Activated naive CD8-positive, alpha-beta T cell treated with anti-CD3 and anti-CD28 coated beads, Interleukin-2, amount 50 U/mL, for 24 hours (primary cell): ENCODE results near the gene ZBTB9.
A peak's percentile ranks its signal among the peaks of the same experiment; 100 is the strongest.

ENCODE experiments used
- ATAC-seq: fragments of 150-1000 bp; cut with Tn5 transposase; one replicate; pipeline ENCODE4 v1.10.0; 2021
- DNase-seq: peaks from one replicate; pipeline ENCODE4 v3.0.0; 2021
- H3K27ac Mint-ChIP-seq: one replicate; pipeline ENCODE4 v1.8.0; 2021; ENCODE audit warnings: mild to moderate bottlenecking, mixed read lengths
- H3K27me3 Mint-ChIP-seq: one replicate; pipeline ENCODE4 v1.8.0; 2021; ENCODE audit warnings: mixed read lengths
- H3K36me3 Mint-ChIP-seq: one replicate; pipeline ENCODE4 v1.8.0; 2021; ENCODE audit warnings: low read depth, mixed read lengths
- H3K4me1 Mint-ChIP-seq: one replicate; pipeline ENCODE4 v1.8.0; 2021; ENCODE audit warnings: mixed read lengths
- H3K4me3 Mint-ChIP-seq: one replicate; pipeline ENCODE4 v1.8.0; 2021; ENCODE audit warnings: mild to moderate bottlenecking, moderate library complexity, mixed read lengths
- H3K9me3 Mint-ChIP-seq: one replicate; pipeline ENCODE4 v1.8.0; 2021; ENCODE audit warnings: mixed read lengths

The ZBTB9 gene

GRCh38 chr6:33416386-33417127, 37.8 kb upstream of the ZBTB9 start:
- Mint-ChIP-seq H3K9me3 (no peaks in the 10 kb centered on the region), H3K27me3 (no peaks in the 10 kb centered on the region), H3K36me3 (peaks cover 10% of the 10 kb centered on the region), H3K27ac (peak overlapping the region; percentile 98), H3K4me3 (peak overlapping the region; percentile 91), H3K4me1 (peaks cover 77% of the 10 kb centered on the region)
- DNase-seq, result no peak
- ATAC-seq, result peak; percentile 2

GRCh38 chr6:33417128-33417902, 37.1 kb upstream of the ZBTB9 start:
- ATAC-seq (no peak), DNase-seq (no peak)
- Mint-ChIP-seq H3K4me3 (peak overlapping the region; percentile 91), H3K9me3 (no peaks in the 10 kb centered on the region), H3K27me3 (no peaks in the 10 kb centered on the region), H3K4me1 (peaks cover 74% of the 10 kb centered on the region), H3K36me3 (peaks cover 10% of the 10 kb centered on the region), H3K27ac (peak overlapping the region; percentile 98)

GRCh38 chr6:33417903-33418689, 36.3 kb upstream of the ZBTB9 start, which contains the start of gene CUTA:
Gene CUTA (minus strand): TSS chr6:33418107. CDS start chr6:33418000, 107 bp downstream.
- Mint-ChIP-seq H3K27me3 (no peaks in the 10 kb centered on the region), H3K9me3 (no peaks in the 10 kb centered on the region), H3K4me1 (peaks cover 68% of the 10 kb centered on the region), H3K4me3 (peak within 1 kb of the TSS; percentile 91), H3K36me3 (peaks cover 10% of the 10 kb centered on the region), H3K27ac (peak within 1 kb of the TSS; percentile 98)
- DNase-seq (peak; percentile 98), ATAC-seq (peak; percentile 86)

- peak overlapping the region; percentile 98 for H3K27ac Mint-ChIP-seq
- H3K4me3 Mint-ChIP-seq, result peak overlapping the region; percentile 91
- ATAC-seq, result peak; percentile 12
- H3K36me3 Mint-ChIP-seq, result peaks cover 6% of the 10 kb centered on the region
- no peaks in the 10 kb centered on the region for H3K9me3 Mint-ChIP-seq
- peaks cover 64% of the 10 kb centered on the region for H3K4me1 Mint-ChIP-seq
- H3K27me3 Mint-ChIP-seq, result no peaks in the 10 kb centered on the region
- DNase-seq, result peak; percentile 74
These were observed 35.6 kb upstream of the ZBTB9 start for GRCh38 chr6:33418690-33419291.

- Mint-ChIP-seq H3K27me3 (no peaks in the 10 kb centered on the region), H3K36me3 (peaks cover 14% of the 10 kb centered on the region), H3K9me3 (no peaks in the 10 kb centered on the region), H3K4me3 (peak within 1 kb of the TSS; percentile 91), H3K27ac (peak within 1 kb of the TSS; percentile 98), H3K4me1 (peaks cover 64% of the 10 kb centered on the region)
- ATAC-seq (no peak), DNase-seq (peak; percentile 65)
These were observed 34.5 kb upstream of the ZBTB9 start, which contains the start of gene SYNGAP1 for GRCh38 chr6:33419580-33420490. Gene SYNGAP1 (plus strand): TSS chr6:33420065. CDS start chr6:33420265, 200 bp downstream.

GRCh38 chr6:33420491-33421343, 33.7 kb upstream of the ZBTB9 start:
- Mint-ChIP-seq H3K4me3 (peak overlapping the region; percentile 44), H3K27ac (no peak overlapping the region), H3K4me1 (peaks cover 64% of the 10 kb centered on the region), H3K27me3 (no peaks in the 10 kb centered on the region), H3K9me3 (no peaks in the 10 kb centered on the region), H3K36me3 (peaks cover 11% of the 10 kb centered on the region)
- DNase-seq (no peak), ATAC-seq (no peak)

GRCh38 chr6:33421344-33421643, 33.1 kb upstream of the ZBTB9 start:
- ATAC-seq (no peak), DNase-seq (no peak)
- H3K4me3 Mint-ChIP-seq, result peak overlapping the region; percentile 34
- H3K9me3 Mint-ChIP-seq, result no peaks in the 10 kb centered on the region
- peaks cover 62% of the 10 kb centered on the region for H3K4me1 Mint-ChIP-seq
- H3K36me3 Mint-ChIP-seq, result peaks cover 10% of the 10 kb centered on the region
- no peaks in the 10 kb centered on the region for H3K27me3 Mint-ChIP-seq
- no peak overlapping the region for H3K27ac Mint-ChIP-seq

- peaks cover 12% of the 10 kb centered on the region for H3K36me3 Mint-ChIP-seq
- no peak overlapping the region for H3K27ac Mint-ChIP-seq
- H3K4me1 Mint-ChIP-seq, result peaks cover 56% of the 10 kb centered on the region
These were observed 30.6 kb upstream of the ZBTB9 start for GRCh38 chr6:33423777-33424176.

GRCh38 chr6:33424855-33425667, 29.3 kb upstream of the ZBTB9 start:
- ATAC-seq (no peak), DNase-seq (no peak)
- Mint-ChIP-seq H3K9me3 (no peaks in the 10 kb centered on the region), H3K36me3 (peaks cover 12% of the 10 kb centered on the region), H3K4me3 (peak overlapping the region; percentile 87), H3K4me1 (peaks cover 57% of the 10 kb centered on the region), H3K27me3 (no peaks in the 10 kb centered on the region), H3K27ac (peak overlapping the region; percentile 92)

More at GRCh38 chr6:33423777-33424176, 30.6 kb upstream of the ZBTB9 start:
- DNase-seq (no peak), ATAC-seq (no peak)
- peak overlapping the region; percentile 87 for H3K4me3 Mint-ChIP-seq
- no peaks in the 10 kb centered on the region for H3K27me3 Mint-ChIP-seq
- H3K9me3 Mint-ChIP-seq, result no peaks in the 10 kb centered on the region

GRCh38 chr6:33425668-33426577, 28.5 kb upstream of the ZBTB9 start:
- Mint-ChIP-seq H3K27ac (peak overlapping the region; percentile 92), H3K27me3 (no peaks in the 10 kb centered on the region), H3K9me3 (no peaks in the 10 kb centered on the region), H3K4me1 (peaks cover 66% of the 10 kb centered on the region), H3K36me3 (peaks cover 12% of the 10 kb centered on the region), H3K4me3 (peak overlapping the region; percentile 87)
- ATAC-seq, result peak; percentile 60
- peak; percentile 91 for DNase-seq
